Tibial artery (tissue), 4 donors: Measurements from ENCODE around the gene CADM2.

Experiments used
- DNase-seq, 2 donors: peaks; one replicate each; pipeline ENCODE4 v3.0.0-alpha.2; 2019
- H3K27ac ChIP-seq, 2 donors: fragments of 200-600 bp; sonication (generic) in 1 of 2; 1 replicate in 1 of 2; 2 replicates in 1 of 2; pipeline ENCODE4 v1.5.1; 2018 to 2019; ENCODE audit warnings: mild to moderate bottlenecking in 1 of 2
- H3K27me3 ChIP-seq, 2 donors: fragments of 200-600 bp; sonication (generic) in 1 of 2; one replicate each; pipeline versions ENCODE4 v1.5.1 to v1.6.0; 2016 to 2019
- H3K36me3 ChIP-seq, 3 donors: fragments of 200-600 bp; sonication (generic) in 2 of 3; one replicate each; pipeline ENCODE4 v1.5.1; 2016 to 2019; ENCODE audit warnings: mild to moderate bottlenecking in 2 of 3
- H3K4me1 ChIP-seq, 4 donors: fragments of 200-600 bp; sonication (generic) in 2 of 4; 1 replicate in 3 of 4; 2 replicates in 1 of 4; pipeline ENCODE4 v1.5.1; 2016 to 2019
- H3K4me3 ChIP-seq, 2 donors: fragments of 200-600 bp; sonication (generic) in 1 of 2; 1 replicate in 1 of 2; 2 replicates in 1 of 2; pipeline ENCODE4 v1.5.1; 2018 to 2019; ENCODE audit warnings: mild to moderate bottlenecking in 2 of 2
- H3K9me3 ChIP-seq, 3 donors: fragments of 200-600 bp; sonication (generic) in 1 of 3; one replicate each; pipeline ENCODE4 v1.5.1; 2016 to 2019
- intact Hi-C: fragments of 100-400 bp; cut with DNase I; formaldehyde crosslinking; loops from one replicate; pipeline ENCODE4 v1.15.0; 2023; ENCODE audit warnings: low total_unique reads
- TF ChIP-seq, protein P1 (sequence below), 2 experiments: fragments of 200-600 bp in 1 of 2; fragments of 450-650 bp in 1 of 2; IDR thresholded peaks; one replicate each; pipeline ENCODE4 v1.5.1; 2017 to 2019; ENCODE audit warnings: antibody characterized with exemption in 2 of 2, mild to moderate bottlenecking in 1 of 2, moderate library complexity in 1 of 2

Gene CADM2

DNA sequence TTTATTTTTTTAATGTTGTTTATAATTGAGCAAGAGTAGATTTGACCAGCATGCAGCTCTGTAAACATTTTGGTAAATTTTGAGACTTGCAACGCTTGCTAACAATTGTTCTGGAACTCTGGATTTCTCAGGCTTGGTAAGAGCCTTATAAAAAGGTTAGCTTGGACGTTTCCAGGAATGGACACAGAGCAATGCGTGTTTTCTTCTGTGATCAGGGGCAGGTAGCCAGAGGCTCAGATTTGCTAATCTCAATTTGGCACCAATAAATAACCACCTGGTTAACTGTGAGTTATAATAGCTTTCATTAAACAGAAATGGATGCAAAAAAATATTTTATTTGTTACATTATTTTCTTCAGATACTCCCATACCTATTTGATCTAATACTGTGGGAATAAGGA lies 39.8 kb downstream of the CADM2 start:
- H3K4me3 ChIP-seq = no peak overlapping the region
- TF ChIP-seq, protein P1, sequence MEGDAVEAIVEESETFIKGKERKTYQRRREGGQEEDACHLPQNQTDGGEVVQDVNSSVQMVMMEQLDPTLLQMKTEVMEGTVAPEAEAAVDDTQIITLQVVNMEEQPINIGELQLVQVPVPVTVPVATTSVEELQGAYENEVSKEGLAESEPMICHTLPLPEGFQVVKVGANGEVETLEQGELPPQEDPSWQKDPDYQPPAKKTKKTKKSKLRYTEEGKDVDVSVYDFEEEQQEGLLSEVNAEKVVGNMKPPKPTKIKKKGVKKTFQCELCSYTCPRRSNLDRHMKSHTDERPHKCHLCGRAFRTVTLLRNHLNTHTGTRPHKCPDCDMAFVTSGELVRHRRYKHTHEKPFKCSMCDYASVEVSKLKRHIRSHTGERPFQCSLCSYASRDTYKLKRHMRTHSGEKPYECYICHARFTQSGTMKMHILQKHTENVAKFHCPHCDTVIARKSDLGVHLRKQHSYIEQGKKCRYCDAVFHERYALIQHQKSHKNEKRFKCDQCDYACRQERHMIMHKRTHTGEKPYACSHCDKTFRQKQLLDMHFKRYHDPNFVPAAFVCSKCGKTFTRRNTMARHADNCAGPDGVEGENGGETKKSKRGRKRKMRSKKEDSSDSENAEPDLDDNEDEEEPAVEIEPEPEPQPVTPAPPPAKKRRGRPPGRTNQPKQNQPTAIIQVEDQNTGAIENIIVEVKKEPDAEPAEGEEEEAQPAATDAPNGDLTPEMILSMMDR (IDR thresholded peaks at IDR 0.05) = no peak
- H3K36me3 ChIP-seq = no peaks in the 10 kb centered on the region
- H3K27ac ChIP-seq = no peak overlapping the region
- DNase-seq = no peak
- no peaks in the 10 kb centered on the region for H3K4me1 ChIP-seq
- no peaks in the 10 kb centered on the region for H3K27me3 ChIP-seq
- intact Hi-C loops = no loop called here
- no peaks in the 10 kb centered on the region for H3K9me3 ChIP-seq

DNA sequence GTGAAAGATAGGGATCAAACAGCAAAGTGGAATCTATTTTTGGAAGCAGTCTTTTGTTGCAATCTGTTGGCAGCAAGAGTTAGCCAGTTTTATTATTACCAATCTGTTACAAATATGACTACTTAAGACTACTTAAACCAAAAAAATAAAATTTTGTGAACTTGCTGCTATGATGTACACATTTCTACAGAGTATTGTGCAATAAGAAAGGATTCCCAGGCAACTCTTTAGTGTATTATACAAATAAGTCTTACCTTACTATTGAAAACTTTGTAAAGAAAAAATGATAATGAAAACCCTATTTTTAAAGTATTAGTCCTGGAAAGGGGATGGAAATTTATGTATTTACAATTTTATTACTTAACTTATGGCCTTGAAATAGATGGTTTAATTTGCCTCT lies 44.7 kb downstream of the CADM2 start:
- Histone ChIP-seq H3K27me3 (no peaks in the 10 kb centered on the region), H3K9me3 (no peaks in the 10 kb centered on the region), H3K4me1 (no peaks in the 10 kb centered on the region), H3K27ac (no peak overlapping the region), H3K36me3 (no peaks in the 10 kb centered on the region), H3K4me3 (no peak overlapping the region)
- intact Hi-C loops = no loop called here
- DNase-seq = no peak
- TF ChIP-seq, protein P1 (IDR thresholded peaks at IDR 0.05) = no peak

GRCh38 chr3:85004147-85004546 lies 45.4 kb downstream of the CADM2 start:
- TF ChIP-seq, protein P1 (IDR thresholded peaks at IDR 0.05) = no peak
- Histone ChIP-seq H3K36me3 (no peaks in the 10 kb centered on the region), H3K9me3 (no peaks in the 10 kb centered on the region), H3K4me3 (no peak overlapping the region), H3K27ac (no peak overlapping the region), H3K4me1 (no peaks in the 10 kb centered on the region), H3K27me3 (no peaks in the 10 kb centered on the region)
- no peak for DNase-seq
- intact Hi-C loops = no loop called here

DNA sequence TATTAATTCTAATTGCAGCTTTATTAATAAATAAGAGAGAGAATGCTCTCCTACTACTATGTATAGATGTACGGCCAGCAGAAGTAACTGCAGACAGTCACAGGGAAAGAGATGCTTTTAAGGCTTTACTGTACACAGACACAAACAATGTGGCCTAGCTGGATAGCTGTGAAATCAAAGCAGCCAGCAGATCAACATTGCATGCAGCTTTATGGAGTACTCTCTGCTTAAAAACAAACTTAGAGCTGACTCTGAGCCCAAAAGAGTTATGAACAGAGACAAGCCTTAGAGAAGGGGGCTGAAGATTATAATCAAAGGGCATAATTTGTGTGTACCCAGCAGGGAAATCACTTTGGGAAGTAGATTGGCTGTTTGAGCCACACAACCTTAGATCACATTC lies 47.2 kb downstream of the CADM2 start:
- TF ChIP-seq, protein P1 (IDR thresholded peaks at IDR 0.05) = no peak
- Histone ChIP-seq H3K36me3 (no peaks in the 10 kb centered on the region), H3K27ac (no peak overlapping the region), H3K4me3 (no peak overlapping the region), H3K4me1 (no peaks in the 10 kb centered on the region), H3K27me3 (no peaks in the 10 kb centered on the region), H3K9me3 (no peaks in the 10 kb centered on the region)
- intact Hi-C loops = loop anchor here (5.0 kb wide), 1 partner anchor 709 kb away; no protein-coding TSS in a partner anchor
- DNase-seq = no peak

GRCh38 chr3:85007195-85008094 lies 48.7 kb downstream of the CADM2 start:
- intact Hi-C loops = loop anchor here (5.0 kb wide), 1 partner anchor 710 kb away; no protein-coding TSS in a partner anchor
- Histone ChIP-seq H3K4me3 (no peak overlapping the region), H3K4me1 (no peaks in the 10 kb centered on the region), H3K27me3 (no peaks in the 10 kb centered on the region), H3K36me3 (no peaks in the 10 kb centered on the region), H3K27ac (no peak overlapping the region), H3K9me3 (no peaks in the 10 kb centered on the region)
- DNase-seq = no peak
- TF ChIP-seq, protein P1 (IDR thresholded peaks at IDR 0.05) = no peak
